NCI-H2107 treated with DMSO at 0.1 percent for 48 hours (cell line): ENCODE results near the gene NUMB.

ENCODE experiments used
- DNase-seq: peaks from one replicate; lab custom pipeline; 2025; ENCODE audit not compliant: unreplicated experiment; lab: John Stamatoyannopoulos, UW

NUMB gene

DNA sequence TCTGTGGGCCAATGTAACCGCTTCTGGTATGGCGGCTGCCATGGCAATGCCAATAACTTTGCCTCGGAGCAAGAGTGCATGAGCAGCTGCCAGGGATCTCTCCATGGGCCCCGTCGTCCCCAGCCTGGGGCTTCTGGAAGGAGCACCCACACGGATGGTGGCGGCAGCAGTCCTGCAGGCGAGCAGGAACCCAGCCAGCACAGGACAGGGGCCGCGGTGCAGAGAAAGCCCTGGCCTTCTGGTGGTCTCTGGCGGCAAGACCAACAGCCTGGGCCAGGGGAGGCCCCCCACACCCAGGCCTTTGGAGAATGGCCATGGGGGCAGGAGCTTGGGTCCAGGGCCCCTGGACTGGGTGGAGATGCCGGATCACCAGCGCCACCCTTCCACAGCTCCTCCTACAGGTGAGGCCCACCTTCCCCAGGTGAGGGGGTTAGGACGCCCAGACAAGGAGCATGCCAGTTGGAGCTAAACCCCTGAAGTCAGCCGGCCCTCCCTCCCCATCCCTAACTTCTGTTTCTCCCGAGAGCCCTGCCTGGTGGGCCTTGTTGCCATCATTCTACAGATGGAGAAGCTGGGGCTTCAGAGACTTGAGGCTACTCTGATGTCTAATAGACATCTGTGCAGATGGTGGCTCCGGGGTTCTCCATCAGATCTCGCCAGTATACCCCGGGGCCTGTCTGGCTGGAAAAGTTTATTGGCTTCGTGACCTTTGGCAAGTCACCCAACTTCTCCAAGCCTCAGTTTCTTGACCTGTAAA, 195.7 kb downstream of the NUMB start:
- DNase-seq = no peak

DNA sequence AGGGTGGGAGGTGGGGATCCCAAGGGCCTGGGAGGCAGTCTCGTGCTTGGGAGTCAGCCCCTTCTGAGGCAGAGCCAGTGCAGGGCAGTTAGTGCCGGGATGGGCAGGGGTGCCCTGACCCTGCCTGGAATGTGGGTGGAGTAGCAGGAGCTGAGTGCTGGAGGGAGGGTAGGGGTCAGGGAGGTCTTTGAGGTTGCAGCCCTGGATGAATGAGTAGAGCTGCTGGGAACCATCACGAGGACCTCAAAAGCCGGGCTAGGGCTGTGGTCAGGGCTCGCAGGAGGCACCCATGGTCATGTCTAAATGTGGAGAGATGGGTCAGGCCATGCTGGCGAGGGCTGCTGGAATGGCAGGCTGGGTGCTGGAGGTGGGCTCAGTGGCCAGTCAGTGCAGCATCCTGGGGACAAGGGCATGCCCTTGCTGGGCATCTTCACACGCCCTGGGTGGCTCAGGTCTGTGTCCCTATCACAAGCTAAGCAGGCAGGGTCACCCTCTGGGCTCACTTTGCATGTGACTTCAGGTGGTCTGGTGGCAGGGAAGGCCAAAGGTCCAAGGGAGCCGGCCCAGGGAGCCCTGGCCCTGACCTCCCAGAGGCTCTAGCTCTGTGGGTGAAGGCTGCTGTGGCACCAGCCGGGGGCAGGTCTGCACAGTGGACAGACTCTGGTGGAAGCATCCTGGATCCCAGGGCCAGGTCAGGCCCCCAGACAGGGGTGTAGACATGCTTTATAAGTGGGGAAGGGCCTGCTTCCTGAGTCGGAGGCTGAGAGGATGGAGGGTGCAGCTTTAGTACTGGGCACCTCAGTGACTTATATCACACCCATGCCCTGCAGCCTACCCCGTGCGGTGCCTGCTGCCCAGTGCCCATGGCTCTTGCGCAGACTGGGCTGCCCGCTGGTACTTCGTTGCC, 196.6 kb downstream of the NUMB start:
- no peak for DNase-seq

DNA sequence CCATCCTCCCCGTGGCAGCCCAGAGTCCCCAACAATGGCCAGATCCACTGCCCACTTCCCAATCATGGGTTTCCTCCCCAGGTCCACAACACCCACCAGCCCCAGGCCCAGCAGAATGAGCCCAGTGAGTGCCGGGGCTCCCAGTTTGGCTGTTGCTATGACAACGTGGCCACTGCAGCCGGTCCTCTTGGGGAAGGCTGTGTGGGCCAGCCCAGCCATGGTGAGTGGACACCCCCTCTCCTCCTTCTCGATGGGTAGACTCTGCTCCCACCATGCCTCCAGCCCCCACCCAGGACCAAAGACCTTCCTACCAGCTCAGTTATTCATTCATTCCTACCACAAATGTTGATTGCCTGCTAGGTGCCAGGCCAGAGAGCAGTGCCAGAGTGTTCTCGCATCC, 197.3 kb downstream of the NUMB start:
- no peak for DNase-seq

DNA sequence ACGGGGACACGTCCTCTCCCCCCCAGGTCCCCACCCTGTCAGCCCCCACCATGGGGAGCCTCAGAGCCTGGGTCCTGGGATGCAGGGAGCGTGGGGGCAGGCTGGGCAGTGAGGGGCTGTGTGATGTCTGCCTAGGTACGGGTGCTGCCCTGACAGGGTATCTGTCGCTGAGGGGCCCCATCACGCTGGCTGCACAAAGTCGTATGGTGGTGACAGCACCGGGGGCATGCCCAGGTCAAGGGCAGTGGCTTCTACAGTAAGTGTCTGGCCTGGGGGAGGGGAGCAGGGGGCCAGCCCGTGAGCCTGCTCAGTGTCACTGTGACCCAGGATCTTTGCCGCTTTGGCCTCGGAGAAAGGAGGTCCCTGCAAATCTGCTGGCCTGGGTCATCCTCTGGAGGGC, 197.8 kb downstream of the NUMB start:
- no peak for DNase-seq

DNA sequence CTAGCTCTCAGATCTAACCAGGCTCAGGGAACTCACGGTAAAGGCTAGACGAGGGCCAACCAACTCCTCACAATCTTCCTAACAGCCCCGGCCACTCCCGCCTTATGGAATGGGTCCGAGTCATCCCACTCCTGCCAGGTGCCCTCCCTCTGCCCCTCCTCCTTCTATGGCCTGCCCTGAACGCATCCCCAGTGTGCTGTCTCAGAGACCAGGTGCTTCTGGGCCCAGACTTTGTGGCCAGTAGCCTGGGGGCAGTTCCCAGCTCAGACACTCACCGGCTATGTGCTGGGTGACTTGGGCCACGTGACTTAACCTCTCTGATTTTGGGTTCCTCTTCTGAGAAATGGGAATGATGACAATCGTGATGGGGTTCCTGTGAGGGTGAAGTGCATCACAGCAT, 198.5 kb downstream of the NUMB start:
- no peak for DNase-seq

DNA sequence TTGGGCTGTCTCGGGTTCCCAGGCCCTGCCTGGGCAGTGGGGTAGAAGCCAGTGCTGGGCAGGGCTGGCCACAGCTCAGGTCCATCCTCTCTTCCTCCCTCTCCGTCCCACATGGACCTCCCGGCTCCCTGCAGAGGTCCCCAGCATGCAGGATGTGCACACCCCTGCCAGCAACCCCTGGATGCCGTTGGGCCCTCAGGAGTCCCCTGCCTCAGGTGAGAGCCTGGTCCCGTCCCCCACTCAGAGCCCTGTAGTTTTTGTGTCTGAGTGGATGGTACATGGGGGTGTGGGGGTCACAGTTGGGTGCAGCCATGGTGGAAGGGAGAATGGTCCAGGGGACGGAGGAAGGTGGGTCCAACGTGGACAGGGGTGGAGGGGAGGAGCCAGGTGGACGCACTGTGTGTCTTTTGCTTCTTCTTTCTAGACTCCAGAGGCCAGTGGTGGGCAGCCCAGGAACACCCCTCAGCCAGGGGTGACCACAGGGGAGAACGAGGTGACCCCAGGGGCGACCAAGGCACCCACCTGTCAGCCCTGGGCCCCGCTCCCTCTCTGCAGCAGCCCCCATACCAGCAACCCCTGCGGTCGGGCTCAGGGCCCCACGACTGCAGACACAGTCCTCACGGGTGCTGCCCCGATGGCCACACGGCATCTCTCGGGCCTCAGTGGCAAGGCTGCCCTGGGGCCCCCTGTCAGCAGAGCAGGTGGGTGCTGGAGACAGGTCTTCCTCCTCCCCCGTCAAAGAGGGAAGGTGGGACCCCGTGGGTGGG, 199.3 kb downstream of the NUMB start:
- no peak for DNase-seq

DNA sequence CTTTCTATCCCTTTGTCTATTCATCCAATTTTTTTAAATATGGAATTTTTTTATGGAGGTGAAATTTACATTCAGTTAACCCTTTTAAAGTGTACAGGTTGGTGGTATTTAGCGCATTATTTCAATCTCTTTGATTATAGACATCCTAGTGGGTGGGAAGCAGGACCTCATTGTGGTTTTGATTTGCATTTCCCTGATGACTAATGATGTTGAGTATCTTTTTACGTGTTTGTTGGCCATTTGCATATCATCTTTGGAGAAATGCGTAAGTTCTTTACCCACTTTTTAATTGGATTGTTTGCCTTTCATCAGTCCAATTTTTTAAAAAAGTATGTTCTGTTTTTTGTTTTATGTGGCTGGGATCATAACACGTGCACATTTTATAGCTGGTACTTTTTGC, 200.3 kb downstream of the NUMB start:
- DNase-seq = no peak

DNA sequence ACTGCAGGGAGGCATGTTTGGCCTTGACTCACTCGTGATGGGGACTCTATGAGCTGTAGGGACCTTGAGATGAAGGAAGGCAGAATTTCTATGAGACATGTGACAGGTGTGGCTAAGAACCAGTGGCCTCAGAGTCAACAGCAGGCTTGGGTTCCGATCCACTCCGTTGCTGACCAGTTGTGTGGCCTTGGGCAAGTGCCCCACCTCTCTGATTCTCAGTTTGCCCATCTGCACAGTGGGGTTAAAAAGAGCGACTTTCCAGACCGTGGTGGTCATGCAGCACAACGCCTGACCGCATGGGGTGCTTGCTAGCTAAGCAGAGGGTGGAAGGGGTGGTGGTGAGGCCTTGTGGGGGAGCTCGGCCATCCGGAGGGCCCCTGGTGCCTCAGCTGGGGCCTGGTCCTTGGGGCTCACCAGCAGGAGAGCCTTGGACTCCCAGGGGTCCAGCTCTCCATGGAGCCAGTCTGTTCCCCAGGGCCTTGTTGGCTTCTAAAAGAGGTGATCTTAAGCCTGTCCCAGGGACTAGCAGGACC, 202.6 kb downstream of the NUMB start:
- DNase-seq = no peak

DNA sequence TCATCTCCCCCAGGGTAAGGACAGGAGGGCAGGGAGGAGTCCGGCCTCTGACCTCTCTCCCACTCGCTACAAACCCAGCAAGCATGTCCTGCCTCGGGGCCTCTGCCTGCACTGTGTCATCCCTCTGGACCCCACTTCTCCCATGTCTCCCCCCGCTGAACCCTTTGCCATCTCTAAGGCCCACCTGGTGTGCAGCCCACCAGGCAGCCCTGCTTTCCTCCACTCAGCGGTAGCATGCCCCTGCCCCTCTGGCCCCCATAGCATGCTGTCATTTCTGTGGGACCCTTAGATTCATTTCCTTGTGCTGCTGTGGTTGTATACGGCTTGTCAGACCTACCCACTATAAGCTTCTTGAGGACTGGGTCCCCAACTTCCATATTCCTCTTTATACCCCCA, 203.3 kb downstream of the NUMB start:
- DNase-seq = no peak

DNA sequence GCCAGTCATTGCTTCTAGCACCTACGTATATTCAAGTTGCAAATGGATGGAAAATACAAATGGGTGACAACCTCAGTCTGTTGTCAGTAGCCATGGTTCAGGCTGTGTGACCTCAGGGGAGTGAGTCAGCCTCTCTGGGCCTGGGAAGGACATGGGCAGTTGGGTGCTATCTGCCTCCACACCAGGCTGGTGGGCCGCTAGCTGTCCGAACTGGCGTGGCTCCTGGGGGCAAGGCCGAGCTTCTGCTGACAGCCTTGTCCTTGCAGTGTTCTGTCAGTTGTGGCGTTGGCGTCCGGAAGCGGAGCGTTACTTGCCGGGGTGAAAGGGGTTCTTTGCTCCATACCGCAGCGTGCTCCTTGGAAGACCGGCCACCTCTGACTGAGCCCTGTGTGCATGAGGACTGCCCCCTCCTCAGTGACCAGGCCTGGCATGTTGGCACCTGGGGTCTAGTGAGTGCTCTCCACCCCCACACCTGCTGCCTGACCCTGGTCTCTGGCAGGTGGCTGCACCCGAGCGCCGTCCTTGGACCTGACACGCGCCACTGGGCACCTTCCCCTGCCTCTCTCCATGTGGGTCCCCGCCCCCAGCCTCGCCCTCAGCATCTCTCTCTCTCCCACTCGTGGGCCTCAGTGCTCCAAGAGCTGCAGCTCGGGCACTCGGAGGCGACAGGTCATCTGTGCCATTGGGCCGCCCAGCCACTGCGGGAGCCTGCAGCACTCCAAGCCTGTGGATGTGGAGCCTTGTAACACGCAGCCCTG, 203.9 kb downstream of the NUMB start:
- DNase-seq = no peak

DNA sequence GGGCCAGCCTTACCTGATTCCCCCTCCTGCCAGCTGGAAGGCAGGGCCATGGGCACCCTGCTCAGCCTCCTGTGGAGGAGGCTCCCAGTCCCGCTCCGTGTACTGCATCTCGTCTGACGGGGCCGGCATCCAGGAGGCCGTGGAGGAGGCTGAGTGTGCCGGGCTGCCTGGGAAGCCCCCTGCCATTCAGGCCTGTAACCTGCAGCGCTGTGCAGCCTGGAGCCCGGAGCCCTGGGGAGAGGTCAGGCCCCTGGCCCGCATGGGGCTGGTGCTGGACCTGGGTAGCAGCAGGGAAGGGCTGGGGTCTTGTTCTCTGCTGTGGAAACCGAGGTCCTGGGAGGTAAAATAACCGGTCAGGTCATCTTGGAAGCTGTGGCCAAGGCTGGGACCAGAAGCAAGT, 204.6 kb downstream of the NUMB start:
- DNase-seq = no peak

DNA sequence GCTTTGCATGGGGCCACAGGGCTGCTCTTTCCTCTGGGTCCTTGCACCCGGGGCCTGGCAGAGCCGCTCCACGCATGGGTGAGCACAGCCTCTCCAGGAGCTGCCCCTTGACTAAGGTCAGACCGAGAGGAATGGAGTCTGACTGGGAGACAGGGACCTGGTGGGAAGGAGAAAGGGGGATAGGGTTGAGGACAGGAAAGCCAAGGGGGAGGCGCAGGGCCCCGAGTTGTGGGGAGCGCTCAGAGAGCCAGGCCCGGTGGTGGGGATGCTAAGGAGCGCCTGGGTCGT, 205.1 kb downstream of the NUMB start:
- DNase-seq = no peak

DNA sequence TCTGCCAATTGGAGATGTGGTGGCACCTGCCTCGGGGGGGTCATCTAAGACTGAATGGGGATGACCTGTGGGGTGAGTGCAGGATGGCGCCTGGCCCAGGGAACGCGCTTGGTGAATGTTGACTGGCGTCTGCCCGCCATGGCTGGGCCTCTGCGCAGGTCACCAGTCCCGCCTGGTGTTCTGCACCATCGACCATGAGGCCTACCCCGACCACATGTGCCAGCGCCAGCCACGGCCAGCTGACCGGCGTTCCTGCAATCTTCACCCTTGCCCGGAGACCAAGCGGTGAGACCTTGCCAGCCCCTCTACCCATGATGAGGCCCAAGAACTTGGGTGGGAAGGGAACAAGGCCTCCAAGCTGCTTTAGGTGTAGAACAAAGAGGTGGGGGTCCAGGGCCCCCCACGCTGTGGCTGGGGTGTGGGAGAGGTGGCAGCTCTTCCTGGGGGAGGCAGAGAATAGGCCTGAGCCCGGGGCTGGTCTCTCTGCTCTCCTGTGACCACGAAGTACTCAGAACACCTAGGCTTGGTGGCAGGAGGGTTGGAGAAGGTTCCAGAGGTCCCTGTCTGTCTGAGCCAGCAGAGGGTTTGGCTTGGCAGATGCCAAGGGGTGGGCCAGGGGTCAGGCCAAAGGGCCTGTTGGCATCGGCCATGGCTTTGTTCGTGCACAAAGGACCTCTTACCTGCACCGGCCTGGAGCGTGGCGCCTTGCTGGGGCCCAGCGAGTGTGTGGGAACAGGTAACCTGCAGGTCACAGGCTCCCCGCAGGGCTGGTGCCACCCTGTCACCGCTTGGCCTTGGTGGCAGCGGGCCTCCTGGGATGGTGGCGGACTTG, 205.6 kb downstream of the NUMB start:
- no peak for DNase-seq

DNA sequence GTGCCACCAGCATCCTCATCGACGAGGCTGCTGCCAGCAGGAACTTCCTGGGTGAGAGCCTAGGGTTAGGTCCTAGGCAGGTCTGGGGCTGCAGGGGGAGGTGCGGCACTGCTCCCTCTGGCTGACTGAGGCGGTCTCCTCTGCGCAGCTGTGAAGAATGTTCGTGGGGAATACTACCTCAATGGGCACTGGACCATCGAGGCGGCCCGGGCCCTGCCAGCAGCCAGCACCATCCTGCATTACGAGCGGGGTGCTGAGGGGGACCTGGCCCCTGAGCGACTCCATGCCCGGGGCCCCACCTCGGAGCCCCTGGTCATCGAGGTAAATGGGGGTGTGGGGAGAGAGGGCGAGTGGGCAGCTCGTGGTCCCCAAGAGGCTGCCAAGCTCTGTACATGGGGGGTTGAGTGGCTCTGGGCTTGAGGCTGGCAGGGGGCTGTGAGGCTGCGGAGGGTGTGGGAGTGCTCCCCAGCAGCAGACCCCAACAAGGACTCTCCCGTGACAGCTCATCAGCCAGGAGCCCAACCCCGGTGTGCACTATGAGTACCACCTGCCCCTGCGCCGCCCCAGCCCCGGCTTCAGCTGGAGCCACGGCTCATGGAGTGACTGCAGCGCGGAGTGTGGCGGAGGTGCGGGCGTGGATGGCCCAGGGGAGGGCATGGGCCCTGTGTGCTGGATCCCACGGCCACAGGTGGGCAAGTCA, 206.7 kb downstream of the NUMB start:
- no peak for DNase-seq

DNA sequence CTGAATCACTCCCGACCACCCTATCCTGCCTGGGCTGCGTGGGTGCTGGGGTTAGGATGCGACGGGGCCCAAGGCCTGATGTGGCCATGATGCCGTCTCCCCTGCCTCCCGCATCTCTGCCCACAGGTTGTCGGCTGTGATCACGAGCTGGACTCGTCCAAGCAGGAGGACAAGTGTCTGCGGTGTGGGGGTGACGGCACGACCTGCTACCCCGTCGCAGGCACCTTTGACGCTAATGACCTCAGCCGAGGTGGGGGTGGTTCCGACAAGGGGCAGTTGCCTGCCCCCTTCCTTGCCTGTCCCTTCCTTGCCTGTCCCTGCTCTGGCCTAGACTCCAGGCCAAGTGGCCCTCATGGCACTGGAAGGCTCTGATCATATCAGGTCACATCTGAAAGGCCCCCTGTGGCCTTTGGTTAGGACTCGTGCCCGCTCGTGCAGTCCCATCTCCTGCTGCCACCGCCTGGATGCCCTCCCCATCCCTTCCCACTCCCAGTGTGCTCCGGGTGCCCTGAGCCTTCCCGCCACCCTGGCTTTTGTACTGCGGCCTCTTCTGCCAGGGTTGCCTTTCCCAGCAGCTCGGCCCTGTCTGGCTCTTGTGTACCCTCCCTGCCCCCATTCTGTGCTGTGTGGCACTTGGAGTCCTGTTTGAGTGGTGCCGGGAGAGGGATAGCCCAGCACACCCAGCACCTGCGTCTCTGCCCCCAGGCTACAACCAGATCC, 207.4 kb downstream of the NUMB start:
- DNase-seq = peak; percentile 88

DNA sequence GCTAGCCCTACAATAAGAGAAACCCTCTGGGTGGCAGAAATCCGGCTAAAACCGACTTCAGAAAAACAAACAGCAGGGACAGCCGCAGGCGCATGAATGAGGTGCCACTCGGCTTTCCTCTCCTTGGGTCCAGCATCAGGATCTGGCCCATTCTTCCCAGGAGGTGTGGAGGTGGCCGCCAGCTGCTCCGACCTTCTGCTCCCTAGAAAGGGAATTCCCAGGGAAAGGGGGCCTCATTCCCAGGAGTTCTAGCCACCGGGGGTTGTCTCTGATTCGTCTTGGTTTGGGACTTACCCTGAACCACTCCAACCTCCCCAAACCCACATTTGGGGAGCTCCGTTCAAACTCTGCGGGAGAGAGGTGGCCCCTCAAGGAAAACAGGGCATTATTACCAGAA, 208.0 kb downstream of the NUMB start:
- no peak for DNase-seq

DNA sequence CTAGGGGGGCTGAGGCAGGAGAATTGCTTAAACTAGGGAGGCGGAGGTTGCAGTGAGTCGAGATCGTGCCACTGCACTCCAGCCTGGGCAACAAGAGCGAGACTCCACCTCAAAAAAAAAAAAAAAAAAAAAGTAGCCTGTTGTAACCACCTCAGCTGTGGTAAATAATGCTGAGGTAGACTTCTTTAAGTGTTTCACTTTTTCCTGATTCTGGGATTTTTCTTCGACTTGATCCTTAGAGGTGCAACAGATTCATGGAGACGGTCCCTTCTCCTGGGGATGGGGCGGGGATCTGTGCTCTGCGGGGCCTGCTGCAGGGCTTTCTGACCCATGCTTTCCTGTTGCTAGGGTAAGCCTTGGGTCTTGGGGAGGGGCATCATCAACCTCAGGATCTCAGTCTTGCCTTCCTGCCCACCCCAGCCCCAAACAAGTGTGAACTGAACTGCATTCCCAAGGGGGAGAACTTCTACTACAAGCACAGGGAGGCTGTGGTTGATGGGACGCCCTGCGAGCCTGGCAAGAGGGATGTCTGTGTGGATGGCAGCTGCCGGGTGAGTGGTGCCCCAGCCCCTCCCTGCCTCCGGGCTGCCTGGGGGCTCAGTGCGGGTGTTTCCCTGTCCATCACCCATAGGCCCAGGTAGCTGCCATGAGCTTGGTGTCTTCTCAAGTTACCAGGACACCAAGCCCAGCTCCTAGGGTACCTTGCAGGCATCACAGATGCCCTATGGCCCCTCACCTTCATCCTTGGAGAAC, 208.6 kb downstream of the NUMB start:
- no peak for DNase-seq

DNA sequence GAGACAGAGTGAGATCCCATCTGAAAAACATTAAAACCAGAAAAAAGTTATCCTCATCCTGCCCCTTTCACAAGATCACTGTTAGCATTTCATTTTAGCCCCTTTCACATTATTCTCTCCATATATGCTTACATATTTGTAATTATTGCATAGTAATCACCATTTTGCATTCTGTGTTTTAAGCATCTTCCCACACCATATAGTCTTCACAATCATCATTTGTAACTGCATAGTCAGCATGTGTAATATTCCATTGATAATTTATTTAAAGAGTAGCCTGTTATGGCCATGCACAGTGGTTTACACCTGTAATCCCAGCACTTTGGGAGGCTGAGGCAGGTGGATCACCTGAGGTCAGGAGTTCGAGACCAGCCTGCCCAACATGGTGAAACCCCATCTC, 209.2 kb downstream of the NUMB start:
- no peak for DNase-seq
